Measurements from ENCODE around the gene CDH4.

CDH4 gene

GRCh38 chr20:61908057-61909026, 656.3 kb downstream of the CDH4 start:
- no peaks in the 10 kb centered on the region for H4K20me1 ChIP-seq (ENCODE audit: low read depth, low read length)
- no peaks in the 10 kb centered on the region for H3K79me2 ChIP-seq (ENCODE audit: insufficient read depth, low read length)
- H3K27me3 ChIP-seq (ENCODE audit: low read length): no peaks in the 10 kb centered on the region
- no peak overlapping the region for H3K4me2 ChIP-seq (ENCODE audit: low read depth, low read length, poor library complexity, severe bottlenecking)
- H2AFZ ChIP-seq (ENCODE audit: low read depth, low read length, severe bottlenecking): no peak overlapping the region
- H3K9me2 ChIP-seq (replicated peaks; ENCODE audit: insufficient read depth, low read length): no peaks in the 10 kb centered on the region
- H3K36me3 ChIP-seq (ENCODE audit: low read length): no peaks in the 10 kb centered on the region
- no peak overlapping the region for H3K27ac ChIP-seq (ENCODE audit: low read depth, low read length)
- H3K4me3 ChIP-seq (ENCODE audit: insufficient read depth, low read length, poor library complexity, severe bottlenecking): no peak overlapping the region
- H3F3A ChIP-seq (ENCODE audit: insufficient read depth): no peaks in the 10 kb centered on the region
- H3K9me3 ChIP-seq (ENCODE audit: insufficient read depth, low read length): no peaks in the 10 kb centered on the region
- no peak overlapping the region for H3K9ac ChIP-seq (ENCODE audit: low read length)
- TF ChIP-seq EZH2phosphoT487 (conservative IDR thresholded peaks at IDR 0.05; ENCODE audit: low read length): no peak
- no peak for TF ChIP-seq CTCF (IDR thresholded peaks at IDR 0.05; ENCODE audit: insufficient read depth, low read length, poor library complexity, severe bottlenecking)

- Histone ChIP-seq H3K27ac (ENCODE audit: low read depth, low read length) (no peak overlapping the region), H3K79me2 (ENCODE audit: insufficient read depth, low read length) (no peaks in the 10 kb centered on the region), H3F3A (ENCODE audit: insufficient read depth) (no peaks in the 10 kb centered on the region), H2AFZ (ENCODE audit: low read depth, low read length, severe bottlenecking) (no peak overlapping the region), H3K9ac (ENCODE audit: low read length) (no peak overlapping the region), H3K9me3 (ENCODE audit: insufficient read depth, low read length) (no peaks in the 10 kb centered on the region), H3K36me3 (ENCODE audit: low read length) (no peaks in the 10 kb centered on the region), H3K4me2 (ENCODE audit: low read depth, low read length, poor library complexity, severe bottlenecking) (no peak overlapping the region), H3K9me2 (replicated peaks; ENCODE audit: insufficient read depth, low read length) (no peaks in the 10 kb centered on the region), H3K27me3 (ENCODE audit: low read length) (no peaks in the 10 kb centered on the region), H4K20me1 (ENCODE audit: low read depth, low read length) (no peaks in the 10 kb centered on the region), H3K4me3 (ENCODE audit: insufficient read depth, low read length, poor library complexity, severe bottlenecking) (no peak overlapping the region)
- TF ChIP-seq CTCF (IDR thresholded peaks at IDR 0.05; ENCODE audit: insufficient read depth, low read length, poor library complexity, severe bottlenecking) (no peak), EZH2phosphoT487 (conservative IDR thresholded peaks at IDR 0.05; ENCODE audit: low read length) (no peak)
Measured at GRCh38 chr20:61909028-61909427, 657.0 kb downstream of the CDH4 start.

- Histone ChIP-seq H3K4me2 (ENCODE audit: low read depth, low read length, poor library complexity, severe bottlenecking) (no peak overlapping the region), H3K36me3 (ENCODE audit: low read length) (no peaks in the 10 kb centered on the region), H3K27ac (ENCODE audit: low read depth, low read length) (no peak overlapping the region), H3K4me3 (ENCODE audit: insufficient read depth, low read length, poor library complexity, severe bottlenecking) (no peak overlapping the region), H3K9me2 (replicated peaks; ENCODE audit: insufficient read depth, low read length) (no peaks in the 10 kb centered on the region), H3K9me3 (ENCODE audit: insufficient read depth, low read length) (no peaks in the 10 kb centered on the region), H3K79me2 (ENCODE audit: insufficient read depth, low read length) (no peaks in the 10 kb centered on the region), H2AFZ (ENCODE audit: low read depth, low read length, severe bottlenecking) (no peak overlapping the region), H3K27me3 (ENCODE audit: low read length) (no peaks in the 10 kb centered on the region), H3F3A (ENCODE audit: insufficient read depth) (no peaks in the 10 kb centered on the region), H3K9ac (ENCODE audit: low read length) (no peak overlapping the region), H4K20me1 (ENCODE audit: low read depth, low read length) (no peaks in the 10 kb centered on the region)
- TF ChIP-seq CTCF (IDR thresholded peaks at IDR 0.05; ENCODE audit: insufficient read depth, low read length, poor library complexity, severe bottlenecking) (no peak), EZH2phosphoT487 (conservative IDR thresholded peaks at IDR 0.05; ENCODE audit: low read length) (no peak)
Measured at GRCh38 chr20:61909821-61910220, 657.8 kb downstream of the CDH4 start.
